ENCODE results near the gene ADAT3.

The ADAT3 gene

DNA sequence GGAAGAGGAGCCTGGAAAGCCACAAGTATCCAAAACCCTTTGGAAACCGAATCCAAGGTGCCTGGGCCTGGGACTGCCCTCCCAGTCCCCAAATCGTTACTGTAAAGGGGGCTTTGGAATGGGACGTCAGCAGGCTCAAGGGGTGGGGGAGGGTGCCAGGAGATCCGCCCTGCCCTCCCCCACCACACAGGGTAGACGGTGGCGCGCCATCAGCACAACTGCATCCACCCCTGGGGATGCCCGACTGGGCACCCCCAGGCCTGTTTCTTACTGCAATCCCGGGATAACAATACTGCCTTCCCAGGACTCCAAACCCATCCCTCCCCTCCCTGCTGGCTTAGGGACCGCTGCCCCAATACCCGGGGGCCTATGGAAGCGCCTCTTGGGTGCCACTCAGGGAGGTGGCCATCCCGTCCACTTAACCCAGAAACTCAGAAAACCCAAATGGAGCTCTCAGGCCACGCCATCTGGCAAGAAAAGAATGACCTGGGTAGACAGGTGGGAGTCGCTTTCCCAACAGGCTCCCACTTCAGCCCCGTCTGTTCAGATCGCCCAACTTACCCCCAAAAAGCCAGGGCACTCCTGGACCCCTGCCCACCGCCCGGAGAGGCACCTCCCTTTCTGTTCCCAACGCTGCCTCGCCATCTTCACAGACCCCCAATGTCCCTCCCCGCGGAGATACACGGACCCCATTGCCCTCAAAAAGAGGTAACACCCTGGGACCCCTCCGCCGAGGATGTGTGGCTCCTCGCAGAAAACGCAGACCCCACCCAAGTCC lies 44.2 kb upstream of the ADAT3 start:
- Histone ChIP-seq H3K4me2 (peak overlapping the region; percentile 64), H3K27me3 (ENCODE audit: insufficient read depth, low read depth) (no peaks in the 10 kb centered on the region), H3K9ac (no peak overlapping the region; the same call in 1 of the 2 replicates), H3K27ac (no peak overlapping the region), H2AFZ (ENCODE audit: low read depth) (no peak overlapping the region), H3K4me1 (ENCODE audit: low read depth, poor library complexity, severe bottlenecking) (peaks cover 7% of the 10 kb centered on the region), H4K20me1 (ENCODE audit: insufficient read depth) (no peaks in the 10 kb centered on the region), H3K4me3 (IDR thresholded peaks at IDR 0.05; ENCODE audit: insufficient read depth, low read depth, low read length) (no peak overlapping the region), H3K36me3 (ENCODE audit: insufficient read depth) (no peaks in the 10 kb centered on the region), H3K79me2 (ENCODE audit: insufficient read depth, low read depth) (peaks cover 53% of the 10 kb centered on the region)
- TF ChIP-seq, protein P1, sequence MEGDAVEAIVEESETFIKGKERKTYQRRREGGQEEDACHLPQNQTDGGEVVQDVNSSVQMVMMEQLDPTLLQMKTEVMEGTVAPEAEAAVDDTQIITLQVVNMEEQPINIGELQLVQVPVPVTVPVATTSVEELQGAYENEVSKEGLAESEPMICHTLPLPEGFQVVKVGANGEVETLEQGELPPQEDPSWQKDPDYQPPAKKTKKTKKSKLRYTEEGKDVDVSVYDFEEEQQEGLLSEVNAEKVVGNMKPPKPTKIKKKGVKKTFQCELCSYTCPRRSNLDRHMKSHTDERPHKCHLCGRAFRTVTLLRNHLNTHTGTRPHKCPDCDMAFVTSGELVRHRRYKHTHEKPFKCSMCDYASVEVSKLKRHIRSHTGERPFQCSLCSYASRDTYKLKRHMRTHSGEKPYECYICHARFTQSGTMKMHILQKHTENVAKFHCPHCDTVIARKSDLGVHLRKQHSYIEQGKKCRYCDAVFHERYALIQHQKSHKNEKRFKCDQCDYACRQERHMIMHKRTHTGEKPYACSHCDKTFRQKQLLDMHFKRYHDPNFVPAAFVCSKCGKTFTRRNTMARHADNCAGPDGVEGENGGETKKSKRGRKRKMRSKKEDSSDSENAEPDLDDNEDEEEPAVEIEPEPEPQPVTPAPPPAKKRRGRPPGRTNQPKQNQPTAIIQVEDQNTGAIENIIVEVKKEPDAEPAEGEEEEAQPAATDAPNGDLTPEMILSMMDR (conservative IDR thresholded peaks at IDR 0.05; ENCODE audit: low read depth, low read length) = no peak

DNA sequence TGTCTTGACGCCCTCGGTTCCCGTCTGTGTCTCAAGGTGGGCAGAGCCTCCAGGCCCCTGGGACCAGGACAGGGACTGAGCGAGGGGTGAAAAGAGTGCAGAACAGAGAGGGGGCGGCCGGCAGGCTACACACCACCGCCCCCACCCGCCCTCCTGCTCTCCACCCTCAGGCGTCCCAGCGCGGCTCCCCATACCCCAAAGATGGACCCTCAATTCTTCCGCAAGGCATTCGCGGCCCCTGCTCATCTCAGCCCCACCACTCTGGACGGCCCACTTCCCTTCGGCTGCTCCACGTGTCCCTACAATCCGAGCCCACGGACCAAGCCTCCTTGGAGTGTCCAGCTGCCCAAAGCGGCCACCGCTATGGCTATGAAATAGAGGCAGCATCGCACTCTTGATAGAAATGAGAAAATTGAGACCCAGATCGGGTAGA lies 43.6 kb upstream of the ADAT3 start:
- H3K4me2 ChIP-seq = peak overlapping the region; percentile 64
- H3K4me1 ChIP-seq (ENCODE audit: low read depth, poor library complexity, severe bottlenecking) = peaks cover under 1% of the 10 kb centered on the region
- H3K4me3 ChIP-seq (IDR thresholded peaks at IDR 0.05; ENCODE audit: insufficient read depth, low read depth, low read length) = no peak overlapping the region
- no peaks in the 10 kb centered on the region for H4K20me1 ChIP-seq (ENCODE audit: insufficient read depth)
- no peak overlapping the region for H2AFZ ChIP-seq (ENCODE audit: low read depth)
- H3K27ac ChIP-seq = no peak overlapping the region
- no peaks in the 10 kb centered on the region for H3K27me3 ChIP-seq (ENCODE audit: insufficient read depth, low read depth)
- peak overlapping the region; percentile 43; the same call in 1 of the 2 replicates for H3K9ac ChIP-seq
- H3K79me2 ChIP-seq (ENCODE audit: insufficient read depth, low read depth) = peaks cover 47% of the 10 kb centered on the region
- TF ChIP-seq, protein P1 (conservative IDR thresholded peaks at IDR 0.05; ENCODE audit: low read depth, low read length) = no peak
- no peaks in the 10 kb centered on the region for H3K36me3 ChIP-seq (ENCODE audit: insufficient read depth)

DNA sequence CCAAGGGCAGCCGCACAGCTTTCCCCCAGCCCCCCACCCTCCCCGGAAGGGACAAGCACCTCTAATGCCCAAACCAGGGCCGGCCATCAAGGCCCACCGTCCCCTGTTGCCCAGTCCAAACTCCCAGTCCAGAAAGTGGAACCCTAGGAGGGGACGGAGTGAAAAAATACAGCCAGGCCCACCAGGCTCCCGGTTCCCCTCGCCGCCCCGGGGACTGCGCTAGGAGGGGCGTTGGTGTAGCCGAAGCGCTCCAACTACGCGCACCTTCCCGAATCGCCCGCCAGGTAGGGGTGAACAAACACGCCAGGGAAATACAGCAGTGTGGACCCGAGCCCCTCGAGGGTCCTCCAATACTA lies 43.2 kb upstream of the ADAT3 start:
- Histone ChIP-seq H3K4me3 (IDR thresholded peaks at IDR 0.05; ENCODE audit: insufficient read depth, low read depth, low read length) (no peak overlapping the region), H3K4me1 (ENCODE audit: low read depth, poor library complexity, severe bottlenecking) (no peaks in the 10 kb centered on the region), H3K79me2 (ENCODE audit: insufficient read depth, low read depth) (peaks cover 47% of the 10 kb centered on the region), H3K27ac (no peak overlapping the region), H3K4me2 (peak overlapping the region; percentile 64), H3K9ac (peak overlapping the region; percentile 43; the same call in 1 of the 2 replicates), H3K36me3 (ENCODE audit: insufficient read depth) (no peaks in the 10 kb centered on the region), H2AFZ (ENCODE audit: low read depth) (no peak overlapping the region), H3K27me3 (ENCODE audit: insufficient read depth, low read depth) (no peaks in the 10 kb centered on the region), H4K20me1 (ENCODE audit: insufficient read depth) (no peaks in the 10 kb centered on the region)
- TF ChIP-seq, protein P1 (conservative IDR thresholded peaks at IDR 0.05; ENCODE audit: low read depth, low read length) = no peak

DNA sequence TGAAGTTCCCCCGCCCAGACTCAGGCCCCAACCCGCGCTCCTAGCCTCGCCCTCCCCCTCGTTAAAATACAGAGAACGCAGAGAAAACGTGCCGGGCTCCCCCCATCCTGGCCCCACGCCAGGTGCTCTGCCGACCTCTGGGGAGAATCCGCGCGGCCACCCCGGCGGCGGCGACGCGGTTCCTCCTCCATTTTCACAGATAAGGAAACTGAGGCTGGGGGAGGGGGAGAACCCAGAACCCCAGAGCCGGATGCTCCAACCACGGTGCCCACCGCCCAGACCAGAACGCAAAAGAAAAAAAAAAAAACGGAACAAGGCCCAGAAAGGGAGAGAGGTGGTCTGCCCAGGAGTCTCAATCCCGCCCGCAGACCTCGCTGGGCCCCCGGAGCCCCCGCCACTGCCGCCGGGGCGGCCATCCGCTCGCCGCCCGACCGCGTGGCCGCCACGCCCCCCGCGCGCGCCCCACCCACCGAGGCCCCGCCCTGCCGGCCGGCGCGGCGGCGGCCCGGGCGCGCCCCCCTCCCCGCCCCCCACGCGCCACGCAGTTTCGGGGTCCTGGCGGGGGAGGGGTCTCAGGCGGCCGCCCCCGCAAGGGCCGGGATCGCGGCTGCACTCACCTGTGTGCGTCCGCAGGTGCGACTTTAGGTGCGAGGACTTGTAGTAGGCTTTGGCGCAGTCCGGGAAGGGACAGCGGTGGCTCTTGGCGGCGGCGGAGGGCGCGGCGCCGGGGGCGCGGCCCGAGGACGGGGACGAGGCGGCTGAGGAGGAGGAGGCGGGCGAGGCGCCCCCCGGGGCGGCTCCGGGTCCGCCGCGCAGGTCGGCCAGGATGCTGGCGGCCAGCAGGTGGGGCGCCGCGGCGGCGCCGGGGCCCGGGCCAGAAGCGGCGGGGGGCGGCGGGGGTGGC lies 42.5 kb upstream of the ADAT3 start:
- Histone ChIP-seq H3K36me3 (ENCODE audit: insufficient read depth) (no peaks in the 10 kb centered on the region), H3K27ac (no peak overlapping the region), H4K20me1 (ENCODE audit: insufficient read depth) (no peaks in the 10 kb centered on the region)

More for the DNA sequence above, 42.5 kb upstream of the ADAT3 start:
- Histone ChIP-seq H3K27me3 (ENCODE audit: insufficient read depth, low read depth) (no peaks in the 10 kb centered on the region), H3K4me2 (peak overlapping the region; percentile 64), H3K9ac (peak overlapping the region; percentile 43; the same call in 1 of the 2 replicates), H3K4me3 (IDR thresholded peaks at IDR 0.05; ENCODE audit: insufficient read depth, low read depth, low read length) (no peak overlapping the region), H3K4me1 (ENCODE audit: low read depth, poor library complexity, severe bottlenecking) (no peaks in the 10 kb centered on the region), H3K79me2 (ENCODE audit: insufficient read depth, low read depth) (peaks cover 41% of the 10 kb centered on the region), H2AFZ (ENCODE audit: low read depth) (no peak overlapping the region)
- TF ChIP-seq, protein P1 (conservative IDR thresholded peaks at IDR 0.05; ENCODE audit: low read depth, low read length) = no peak

Measured in KMS-11 (cell line).